ENCODE measurements around the gene NRXN3.
A peak's percentile ranks its signal among the peaks of the same experiment; 100 is the strongest.

Gene NRXN3

DNA sequence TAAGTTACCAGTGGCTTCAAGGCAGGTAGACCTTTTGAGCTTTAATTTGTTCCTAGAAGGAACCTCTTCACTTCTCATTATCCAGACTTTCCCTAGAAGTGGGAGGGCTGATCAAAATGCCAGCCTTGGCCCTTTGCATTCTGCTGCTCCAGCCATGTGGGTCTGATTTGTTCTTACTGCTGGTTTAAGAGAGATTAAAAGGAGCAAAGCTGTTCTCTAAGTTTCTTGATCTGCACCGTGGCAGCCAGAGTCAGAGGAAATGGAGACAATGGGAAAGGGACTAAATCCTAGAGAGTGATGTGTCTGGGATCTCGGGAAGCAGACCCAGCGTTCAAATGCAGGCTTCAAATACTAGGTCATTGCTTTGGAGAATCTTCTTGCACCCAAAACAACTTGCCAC lies 1281.4 kb downstream of the NRXN3 start:
- no peak for DNase-seq

DNA sequence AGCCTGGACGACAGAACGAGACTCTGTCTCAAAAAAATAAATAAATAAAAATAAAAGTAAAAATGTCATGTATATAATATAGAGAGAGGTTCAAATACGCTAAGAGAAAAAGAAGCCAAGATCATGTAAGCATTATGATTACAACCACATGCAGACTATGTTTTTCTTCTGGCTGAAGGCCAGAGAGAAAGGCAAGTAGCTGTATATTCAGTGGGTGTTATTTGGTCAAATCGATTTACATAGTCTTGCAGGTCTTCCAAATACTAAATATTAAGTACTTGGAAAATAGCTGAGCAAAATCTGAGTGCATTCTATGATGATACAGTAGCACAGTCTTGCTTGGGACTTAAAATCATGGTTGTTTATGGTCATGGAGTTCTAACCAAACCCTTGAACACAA lies 1283.1 kb downstream of the NRXN3 start:
- no peak for DNase-seq

DNA sequence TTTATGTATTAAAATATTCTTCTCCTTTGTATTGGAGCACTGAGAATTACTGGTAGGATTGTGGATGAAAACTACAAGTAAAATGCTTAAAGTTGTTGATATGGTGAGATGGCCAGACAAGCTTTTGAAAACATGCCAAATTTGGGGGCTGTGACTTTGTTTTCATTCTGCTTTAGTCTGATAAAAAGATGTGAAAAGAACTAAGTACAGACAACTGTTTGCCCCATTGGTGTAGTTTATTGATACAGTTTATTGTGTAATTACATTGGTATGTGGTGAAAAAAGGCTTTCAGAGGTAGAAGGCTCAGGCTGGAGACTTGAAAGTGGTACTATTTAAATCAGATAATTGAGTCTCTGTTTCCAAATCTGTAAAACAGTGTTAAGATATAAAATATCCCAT lies 1294.3 kb downstream of the NRXN3 start:
- peak; percentile 25 for DNase-seq

GRCh38 chr14:79465651-79466050 lies 1295.5 kb downstream of the NRXN3 start:
- peak; percentile 18 for DNase-seq

- DNase-seq, result no peak
Measured at GRCh38 chr14:79466938-79467527, 1296.9 kb downstream of the NRXN3 start.

GRCh38 chr14:79467835-79468234 lies 1297.7 kb downstream of the NRXN3 start:
- no peak for DNase-seq

DNA sequence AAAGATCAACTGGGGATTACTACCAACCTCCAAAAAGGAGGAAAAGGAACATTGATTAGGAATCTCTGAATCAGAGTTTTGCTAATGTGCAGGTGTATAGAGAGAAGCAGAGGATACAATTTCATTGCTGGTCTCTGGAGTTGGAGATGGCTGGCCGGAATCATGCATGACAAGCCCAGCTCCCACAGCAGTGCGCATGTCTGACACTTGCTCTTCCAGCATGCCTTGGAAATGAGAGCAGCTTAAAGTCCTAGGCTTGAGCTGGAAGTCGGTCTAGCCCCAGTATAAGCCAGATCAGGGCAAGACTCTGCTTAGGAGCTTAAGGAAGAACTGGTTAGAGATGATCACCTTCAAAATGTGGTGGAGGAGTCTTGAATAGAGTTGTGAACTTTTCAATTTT lies 1298.3 kb downstream of the NRXN3 start:
- DNase-seq, result no peak

- no peak for DNase-seq
Measured at GRCh38 chr14:79473651-79474050, 1303.5 kb downstream of the NRXN3 start.

GRCh38 chr14:79475887-79476532 lies 1305.8 kb downstream of the NRXN3 start:
- DNase-seq, result no peak

DNA sequence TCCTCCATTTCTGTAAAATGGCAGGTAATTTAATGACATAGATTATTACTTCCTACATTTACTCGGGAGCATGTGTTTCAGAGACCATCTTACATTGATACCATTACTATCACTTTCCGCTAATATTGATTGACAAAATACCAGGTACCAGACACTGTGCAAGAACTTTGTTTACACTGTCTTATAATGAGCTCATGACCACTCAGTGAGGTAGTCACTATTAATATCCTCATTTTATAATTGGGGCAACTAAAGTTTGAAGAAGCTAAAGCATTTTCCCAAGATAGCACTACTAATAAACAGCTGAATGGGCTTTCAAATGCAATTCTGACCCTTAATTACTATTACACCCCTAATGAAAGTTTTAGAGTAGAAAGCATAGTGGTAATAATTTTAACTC lies 1306.4 kb downstream of the NRXN3 start:
- no peak for DNase-seq

DNA sequence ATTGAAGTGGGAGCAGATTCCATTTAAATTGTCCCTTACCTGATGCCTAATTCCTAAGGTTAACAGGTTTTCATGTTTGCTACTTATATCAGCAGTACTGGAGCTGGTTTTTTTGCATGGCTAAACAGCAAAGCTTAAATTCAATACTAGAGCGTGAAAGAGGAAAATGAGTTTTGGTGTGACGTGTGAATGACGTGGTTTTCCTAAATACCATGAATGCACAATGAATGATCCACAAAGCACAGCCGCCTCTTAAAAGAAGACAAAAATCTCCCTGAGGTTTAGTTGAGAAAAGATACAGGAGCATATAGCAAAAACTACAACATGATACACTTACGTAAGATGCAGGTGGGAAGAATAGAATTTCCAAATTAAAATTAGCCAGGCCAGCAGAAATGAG lies 1310.0 kb downstream of the NRXN3 start:
- DNase-seq, result peak; percentile 26

GRCh38 chr14:79482825-79483224 lies 1312.7 kb downstream of the NRXN3 start:
- DNase-seq, result no peak

GRCh38 chr14:79483477-79484388 lies 1313.6 kb downstream of the NRXN3 start:
- DNase-seq, result peak; percentile 75

- DNase-seq, result no peak
Measured at GRCh38 chr14:79487632-79488031, 1317.5 kb downstream of the NRXN3 start.

DNA sequence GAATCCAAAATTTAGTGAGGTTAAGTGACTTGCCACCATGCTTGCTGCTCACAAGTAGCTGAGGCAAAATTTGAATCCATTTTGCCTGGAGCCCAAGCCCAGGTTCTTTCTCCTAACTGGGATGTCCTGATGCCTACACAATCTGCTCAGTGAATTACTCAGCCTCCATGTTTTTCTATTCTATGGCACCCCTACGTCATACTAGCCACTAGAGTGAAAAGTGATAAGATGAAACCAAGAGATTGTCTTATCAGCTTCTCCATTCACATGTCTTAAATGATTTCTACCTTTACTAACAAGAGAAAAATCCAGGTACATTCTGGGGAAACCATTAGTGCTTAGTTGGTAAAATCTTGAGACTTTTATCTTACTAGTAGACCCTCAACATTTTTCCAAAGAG lies 1321.0 kb downstream of the NRXN3 start:
- no peak for DNase-seq

GRCh38 chr14:79493081-79493645 lies 1323.0 kb downstream of the NRXN3 start:
- peak; percentile 56 for DNase-seq

- peak; percentile 8 for DNase-seq
Measured at GRCh38 chr14:79496701-79497100, 1326.5 kb downstream of the NRXN3 start.

DNA sequence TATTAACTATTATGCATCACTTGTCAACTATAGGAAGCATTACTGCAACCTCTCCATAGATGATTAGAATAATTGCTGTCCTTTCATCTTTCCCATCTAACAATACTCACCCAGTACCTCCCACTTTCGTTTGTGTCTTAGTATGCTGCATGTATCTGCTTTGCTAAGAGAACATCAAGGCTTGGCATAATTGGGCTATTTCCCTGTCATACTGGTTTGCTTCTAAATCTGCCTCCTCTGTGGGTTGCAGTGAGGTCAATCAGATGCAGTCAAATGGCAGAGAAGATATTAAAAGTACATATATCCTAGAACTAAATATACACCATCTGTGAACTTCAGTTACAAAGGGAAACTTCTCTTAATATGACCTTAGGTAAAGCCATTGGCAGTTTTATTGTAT lies 1330.3 kb downstream of the NRXN3 start:
- DNase-seq, result no peak

- no peak for DNase-seq
Measured at GRCh38 chr14:79502136-79502750, 1332.1 kb downstream of the NRXN3 start.

- no peak for DNase-seq
Measured at GRCh38 chr14:79502751-79503148, 1332.6 kb downstream of the NRXN3 start.

GRCh38 chr14:79510659-79511058 lies 1340.5 kb downstream of the NRXN3 start:
- DNase-seq, result peak; percentile 87

DNA sequence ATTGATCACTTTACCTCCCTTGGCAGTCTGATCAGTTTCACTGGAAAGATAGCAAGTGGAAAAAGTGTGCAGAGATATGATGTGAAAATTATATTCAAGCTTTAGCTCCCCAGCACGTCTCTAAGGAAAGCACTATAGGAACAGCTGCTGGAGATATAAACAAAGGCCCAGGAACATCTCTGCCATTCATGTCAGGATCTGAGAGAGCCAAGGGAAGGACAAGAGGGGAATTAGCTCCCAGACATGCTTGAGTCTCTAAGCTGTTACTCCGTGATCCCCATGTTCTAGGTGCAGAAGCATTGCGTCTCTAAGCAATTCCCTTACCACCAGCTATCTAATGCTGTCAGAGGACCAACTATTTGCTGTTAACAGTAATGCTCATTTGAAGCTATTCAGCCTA lies 1341.0 kb downstream of the NRXN3 start:
- DNase-seq, result peak; percentile 6

DNA sequence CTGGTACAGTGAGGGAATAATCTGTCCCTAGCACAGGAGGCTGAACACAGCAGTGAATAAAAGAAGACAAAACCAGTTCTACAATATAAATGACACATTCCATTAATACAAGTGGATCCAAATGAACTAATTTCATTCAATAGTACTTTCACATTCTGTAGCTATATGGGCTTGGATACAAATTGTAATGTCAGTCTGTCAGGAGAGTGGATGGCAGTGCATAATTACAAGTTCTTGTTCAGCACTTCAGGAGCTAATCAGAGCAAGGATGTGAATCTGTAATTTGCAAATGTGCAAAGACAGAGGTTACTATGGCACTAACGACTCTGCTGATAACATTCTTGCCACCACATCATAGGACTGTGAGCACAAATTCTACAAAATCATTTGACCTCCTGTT lies 1343.3 kb downstream of the NRXN3 start:
- DNase-seq, result no peak

Data from fibroblast of skin of right biceps (primary cell).